WTC11 (cell line): ENCODE data around the gene PPP4R2. TPM values are rescaled to one million over a fixed set of nuclear protein-coding genes. Genes with fewer than 3 reads are reported as not detected.

ENCODE experiments used
- ATAC-seq: fragments of 200-7000 bp; cut with Tn5 transposase; 2 replicates; pipeline ENCODE4 v1.10.0; 2021; ENCODE audit warnings: mild to moderate bottlenecking, moderate library complexity
- CTCF ChIA-PET: fragments of 300-600 bp; sonication (Branson Sonifier 250); formaldehyde crosslinking; loops from one replicate; lab custom pipeline; 2021; ENCODE audit warnings: antibody characterized with exemption; lab: Charles Lee
- POLR2A ChIA-PET: fragments of 350-600 bp; sonication (Branson Sonifier 250); formaldehyde crosslinking; loops from one replicate; lab custom pipeline; 2021; ENCODE audit warnings: antibody characterized with exemption; lab: Charles Lee
- DNase-seq: peaks from one replicate; pipeline ENCODE4 v3.0.0; 2021; ENCODE audit warnings: low spot score
- H3K27ac Mint-ChIP-seq: 2 replicates; pipeline ENCODE4 v1.8.0; 2021; ENCODE audit warnings: mixed read lengths
- H3K27me3 Mint-ChIP-seq: 2 replicates; pipeline ENCODE4 v1.8.0; 2021; ENCODE audit warnings: low read depth, mild to moderate bottlenecking, moderate library complexity, mixed read lengths
- H3K36me3 Mint-ChIP-seq: 2 replicates; pipeline ENCODE4 v1.8.0; 2021; ENCODE audit warnings: mixed read lengths
- H3K4me1 Mint-ChIP-seq: 2 replicates; pipeline ENCODE4 v1.8.0; 2022; ENCODE audit warnings: mixed read lengths
- H3K4me3 Mint-ChIP-seq: 2 replicates; pipeline ENCODE4 v1.8.0; 2021; ENCODE audit warnings: mild to moderate bottlenecking, moderate library complexity, mixed read lengths
- H3K9me3 Mint-ChIP-seq: 2 replicates; pipeline ENCODE4 v1.8.0; 2021; ENCODE audit warnings: mixed read lengths
- CREM ChIP-seq: sonication (generic); formaldehyde crosslinking; IDR thresholded peaks from 2 replicates; pipeline ENCODE4 v1.8.1; 2022; ENCODE audit warnings: mild to moderate bottlenecking, missing genetic modification reagents, moderate library complexity
- MXD4 ChIP-seq: fragments of 250-450 bp; sonication (Bioruptor Pico); IDR thresholded peaks from 2 replicates; pipeline ENCODE4 v1.8.0; 2021; ENCODE audit warnings: mild to moderate bottlenecking, moderate library complexity, borderline replicate concordance
- MYBL2 ChIP-seq: sonication (generic); formaldehyde crosslinking; IDR thresholded peaks from 2 replicates; pipeline ENCODE4 v1.8.1; 2023; ENCODE audit warnings: mild to moderate bottlenecking, moderate library complexity, missing genetic modification reagents
- NFATC4 ChIP-seq: fragments of 250-450 bp; sonication (Bioruptor Pico); IDR thresholded peaks from 2 replicates; pipeline ENCODE4 v1.9.0; 2021; ENCODE audit warnings: mild to moderate bottlenecking
- NFYB ChIP-seq: sonication (generic); formaldehyde crosslinking; conservative IDR thresholded peaks from 2 replicates; pipeline ENCODE4 v1.8.0; 2022; ENCODE audit warnings: low read depth, missing genetic modification reagents
- RELA ChIP-seq: sonication (generic); formaldehyde crosslinking; IDR thresholded peaks from 2 replicates; pipeline ENCODE4 v1.8.1; 2022; ENCODE audit warnings: missing genetic modification reagents, mild to moderate bottlenecking, borderline replicate concordance
- SP1 ChIP-seq: sonication (generic); formaldehyde crosslinking; conservative IDR thresholded peaks from 2 replicates; pipeline ENCODE4 v1.8.1; 2022; ENCODE audit warnings: missing genetic modification reagents
- ZNF121 ChIP-seq: sonication (generic); formaldehyde crosslinking; IDR thresholded peaks from 2 replicates; pipeline ENCODE4 v1.8.0; 2023; ENCODE audit warnings: missing genetic modification reagents
- ZNF138 ChIP-seq: sonication (generic); formaldehyde crosslinking; conservative IDR thresholded peaks from 2 replicates; pipeline ENCODE4 v1.8.1; 2022; ENCODE audit warnings: mild to moderate bottlenecking, moderate library complexity, missing genetic modification reagents
- ZNF671 ChIP-seq: fragments of 250-450 bp; sonication (Bioruptor Pico); IDR thresholded peaks from 2 replicates; pipeline ENCODE4 v1.8.0; 2021; ENCODE audit warnings: mild to moderate bottlenecking
- total RNA-seq: library from RNA; stranded (reverse); gene quantifications from 3 replicates; pipeline ENCODE4 v1.2.3, GENCODE V29; 2021
- TF ChIP-seq, protein P1 (sequence below): sonication (generic); formaldehyde crosslinking; IDR thresholded peaks from 2 replicates; pipeline ENCODE4 v1.8.1; 2023; ENCODE audit warnings: mild to moderate bottlenecking, missing genetic modification reagents, borderline replicate concordance
- TF ChIP-seq, protein P2 (sequence below): sonication (generic); formaldehyde crosslinking; IDR thresholded peaks from 2 replicates; pipeline ENCODE4 v1.8.0; 2022; ENCODE audit warnings: mild to moderate bottlenecking, missing genetic modification reagents
- TF ChIP-seq, protein P3 (sequence below): sonication (generic); formaldehyde crosslinking; IDR thresholded peaks from 2 replicates; pipeline ENCODE4 v1.8.1; 2022; ENCODE audit warnings: low read depth, mild to moderate bottlenecking, moderate library complexity, missing genetic modification reagents, borderline replicate concordance
- TF ChIP-seq, protein P4 (sequence below): sonication (generic); formaldehyde crosslinking; conservative IDR thresholded peaks from 2 replicates; pipeline ENCODE4 v1.8.1; 2023; ENCODE audit warnings: mild to moderate bottlenecking, low read depth, missing genetic modification reagents, moderate library complexity
- TF ChIP-seq, protein P5 (sequence below): fragments of 250-450 bp; sonication (Bioruptor Pico); conservative IDR thresholded peaks from 2 replicates; pipeline ENCODE4 v1.9.0; 2021; ENCODE audit warnings: mild to moderate bottlenecking
- TF ChIP-seq, protein P6 (sequence below): sonication (generic); formaldehyde crosslinking; IDR thresholded peaks from 2 replicates; pipeline ENCODE4 v1.8.0; 2022; ENCODE audit warnings: mild to moderate bottlenecking, missing genetic modification reagents

PPP4R2 gene
- total RNA-seq, 1 experiment from 2014 or later = 78.1 TPM

DNA sequence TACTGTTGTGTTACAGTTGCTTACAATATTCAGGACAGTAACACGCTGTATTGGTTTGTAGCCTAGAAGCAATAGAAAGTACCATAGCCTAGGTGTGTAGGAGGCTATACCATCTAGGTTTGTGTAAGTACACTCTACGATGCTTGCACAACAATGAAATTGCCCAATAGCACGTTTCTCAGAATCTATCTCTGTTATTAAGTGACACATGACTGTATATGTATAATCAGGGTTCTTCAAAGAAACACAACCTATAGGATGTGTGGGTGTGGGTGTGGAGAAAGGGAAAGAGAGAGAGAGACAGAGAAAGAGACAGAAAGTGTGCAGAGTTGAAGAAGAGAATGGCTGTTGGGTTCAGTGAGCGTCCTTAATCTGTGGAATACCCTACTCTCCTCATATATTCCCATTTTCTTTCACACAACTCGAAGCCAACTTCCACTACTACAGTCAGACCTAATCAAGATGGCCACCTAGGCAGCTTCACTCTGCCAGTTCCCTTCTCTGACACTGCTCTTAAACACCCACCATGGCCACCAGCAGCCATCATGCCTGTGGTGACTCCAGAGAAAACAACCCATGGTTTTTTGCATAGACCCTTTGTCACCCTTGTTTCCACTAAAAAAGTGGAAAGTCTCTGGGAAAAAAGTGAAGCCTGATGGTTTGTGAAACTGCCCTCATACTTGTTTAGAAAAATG lies 5.8 kb upstream of the PPP4R2 start:
- H3K4me1 Mint-ChIP-seq = peaks cover 6% of the 10 kb centered on the region

More for the DNA sequence above, 5.8 kb upstream of the PPP4R2 start:
- TF ChIP-seq NFATC4 (CRISPR knock-in tag) (no peak), MYBL2 (CRISPR knock-in tag) (no peak), MXD4 (no peak), ZNF121 (no peak), ZNF138 (CRISPR knock-in tag) (no peak), ZNF671 (no peak), SP1 (CRISPR knock-in tag) (no peak), CREM (CRISPR knock-in tag) (no peak), RELA (CRISPR knock-in tag) (no peak), NFYB (CRISPR knock-in tag) (no peak)
- TF ChIP-seq, protein P1, sequence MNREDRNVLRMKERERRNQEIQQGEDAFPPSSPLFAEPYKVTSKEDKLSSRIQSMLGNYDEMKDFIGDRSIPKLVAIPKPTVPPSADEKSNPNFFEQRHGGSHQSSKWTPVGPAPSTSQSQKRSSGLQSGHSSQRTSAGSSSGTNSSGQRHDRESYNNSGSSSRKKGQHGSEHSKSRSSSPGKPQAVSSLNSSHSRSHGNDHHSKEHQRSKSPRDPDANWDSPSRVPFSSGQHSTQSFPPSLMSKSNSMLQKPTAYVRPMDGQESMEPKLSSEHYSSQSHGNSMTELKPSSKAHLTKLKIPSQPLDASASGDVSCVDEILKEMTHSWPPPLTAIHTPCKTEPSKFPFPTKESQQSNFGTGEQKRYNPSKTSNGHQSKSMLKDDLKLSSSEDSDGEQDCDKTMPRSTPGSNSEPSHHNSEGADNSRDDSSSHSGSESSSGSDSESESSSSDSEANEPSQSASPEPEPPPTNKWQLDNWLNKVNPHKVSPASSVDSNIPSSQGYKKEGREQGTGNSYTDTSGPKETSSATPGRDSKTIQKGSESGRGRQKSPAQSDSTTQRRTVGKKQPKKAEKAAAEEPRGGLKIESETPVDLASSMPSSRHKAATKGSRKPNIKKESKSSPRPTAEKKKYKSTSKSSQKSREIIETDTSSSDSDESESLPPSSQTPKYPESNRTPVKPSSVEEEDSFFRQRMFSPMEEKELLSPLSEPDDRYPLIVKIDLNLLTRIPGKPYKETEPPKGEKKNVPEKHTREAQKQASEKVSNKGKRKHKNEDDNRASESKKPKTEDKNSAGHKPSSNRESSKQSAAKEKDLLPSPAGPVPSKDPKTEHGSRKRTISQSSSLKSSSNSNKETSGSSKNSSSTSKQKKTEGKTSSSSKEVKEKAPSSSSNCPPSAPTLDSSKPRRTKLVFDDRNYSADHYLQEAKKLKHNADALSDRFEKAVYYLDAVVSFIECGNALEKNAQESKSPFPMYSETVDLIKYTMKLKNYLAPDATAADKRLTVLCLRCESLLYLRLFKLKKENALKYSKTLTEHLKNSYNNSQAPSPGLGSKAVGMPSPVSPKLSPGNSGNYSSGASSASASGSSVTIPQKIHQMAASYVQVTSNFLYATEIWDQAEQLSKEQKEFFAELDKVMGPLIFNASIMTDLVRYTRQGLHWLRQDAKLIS (CRISPR knock-in tag) = no peak
- TF ChIP-seq, protein P2, sequence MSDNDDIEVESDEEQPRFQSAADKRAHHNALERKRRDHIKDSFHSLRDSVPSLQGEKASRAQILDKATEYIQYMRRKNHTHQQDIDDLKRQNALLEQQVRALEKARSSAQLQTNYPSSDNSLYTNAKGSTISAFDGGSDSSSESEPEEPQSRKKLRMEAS (CRISPR knock-in tag) = no peak
- TF ChIP-seq, protein P3, sequence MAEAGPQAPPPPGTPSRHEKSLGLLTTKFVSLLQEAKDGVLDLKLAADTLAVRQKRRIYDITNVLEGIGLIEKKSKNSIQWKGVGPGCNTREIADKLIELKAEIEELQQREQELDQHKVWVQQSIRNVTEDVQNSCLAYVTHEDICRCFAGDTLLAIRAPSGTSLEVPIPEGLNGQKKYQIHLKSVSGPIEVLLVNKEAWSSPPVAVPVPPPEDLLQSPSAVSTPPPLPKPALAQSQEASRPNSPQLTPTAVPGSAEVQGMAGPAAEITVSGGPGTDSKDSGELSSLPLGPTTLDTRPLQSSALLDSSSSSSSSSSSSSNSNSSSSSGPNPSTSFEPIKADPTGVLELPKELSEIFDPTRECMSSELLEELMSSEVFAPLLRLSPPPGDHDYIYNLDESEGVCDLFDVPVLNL (CRISPR knock-in tag) = no peak
- TF ChIP-seq, protein P4, sequence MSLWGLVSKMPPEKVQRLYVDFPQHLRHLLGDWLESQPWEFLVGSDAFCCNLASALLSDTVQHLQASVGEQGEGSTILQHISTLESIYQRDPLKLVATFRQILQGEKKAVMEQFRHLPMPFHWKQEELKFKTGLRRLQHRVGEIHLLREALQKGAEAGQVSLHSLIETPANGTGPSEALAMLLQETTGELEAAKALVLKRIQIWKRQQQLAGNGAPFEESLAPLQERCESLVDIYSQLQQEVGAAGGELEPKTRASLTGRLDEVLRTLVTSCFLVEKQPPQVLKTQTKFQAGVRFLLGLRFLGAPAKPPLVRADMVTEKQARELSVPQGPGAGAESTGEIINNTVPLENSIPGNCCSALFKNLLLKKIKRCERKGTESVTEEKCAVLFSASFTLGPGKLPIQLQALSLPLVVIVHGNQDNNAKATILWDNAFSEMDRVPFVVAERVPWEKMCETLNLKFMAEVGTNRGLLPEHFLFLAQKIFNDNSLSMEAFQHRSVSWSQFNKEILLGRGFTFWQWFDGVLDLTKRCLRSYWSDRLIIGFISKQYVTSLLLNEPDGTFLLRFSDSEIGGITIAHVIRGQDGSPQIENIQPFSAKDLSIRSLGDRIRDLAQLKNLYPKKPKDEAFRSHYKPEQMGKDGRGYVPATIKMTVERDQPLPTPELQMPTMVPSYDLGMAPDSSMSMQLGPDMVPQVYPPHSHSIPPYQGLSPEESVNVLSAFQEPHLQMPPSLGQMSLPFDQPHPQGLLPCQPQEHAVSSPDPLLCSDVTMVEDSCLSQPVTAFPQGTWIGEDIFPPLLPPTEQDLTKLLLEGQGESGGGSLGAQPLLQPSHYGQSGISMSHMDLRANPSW (CRISPR knock-in tag) = no peak
- TF ChIP-seq, protein P5, sequence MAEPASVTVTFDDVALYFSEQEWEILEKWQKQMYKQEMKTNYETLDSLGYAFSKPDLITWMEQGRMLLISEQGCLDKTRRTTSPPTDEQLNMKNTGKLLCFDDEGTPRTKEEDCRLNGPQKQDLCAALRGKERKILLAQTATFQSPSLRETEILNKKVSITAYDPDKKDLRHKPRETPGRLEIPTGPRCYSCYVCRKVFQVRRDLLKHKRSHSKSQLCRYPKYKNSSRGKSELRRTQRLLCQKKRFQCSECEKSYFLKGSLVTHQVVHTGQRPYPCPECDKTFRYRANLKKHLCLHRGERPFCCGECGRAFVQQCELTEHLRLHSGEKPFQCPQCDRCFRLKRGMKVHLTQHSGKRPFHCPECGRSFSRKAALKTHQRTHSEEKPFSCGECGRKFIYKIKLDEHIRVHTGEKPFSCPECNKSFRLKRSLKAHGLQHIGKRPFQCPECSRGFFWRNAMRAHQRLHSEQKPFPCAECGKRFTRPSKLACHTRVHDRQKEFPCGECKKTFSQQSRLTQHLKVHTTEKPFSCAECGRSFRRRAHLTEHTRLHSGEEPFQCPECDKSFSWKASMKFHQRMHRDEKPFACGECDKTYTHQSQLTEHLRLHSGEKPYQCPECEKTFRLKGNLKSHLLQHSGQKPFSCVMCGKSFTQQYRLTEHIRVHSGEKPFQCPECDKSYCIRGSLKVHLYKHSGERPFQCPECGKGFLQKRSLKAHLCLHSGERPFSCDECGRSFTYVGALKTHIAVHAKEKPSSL (CRISPR knock-in tag) = no peak
- TF ChIP-seq, protein P6, sequence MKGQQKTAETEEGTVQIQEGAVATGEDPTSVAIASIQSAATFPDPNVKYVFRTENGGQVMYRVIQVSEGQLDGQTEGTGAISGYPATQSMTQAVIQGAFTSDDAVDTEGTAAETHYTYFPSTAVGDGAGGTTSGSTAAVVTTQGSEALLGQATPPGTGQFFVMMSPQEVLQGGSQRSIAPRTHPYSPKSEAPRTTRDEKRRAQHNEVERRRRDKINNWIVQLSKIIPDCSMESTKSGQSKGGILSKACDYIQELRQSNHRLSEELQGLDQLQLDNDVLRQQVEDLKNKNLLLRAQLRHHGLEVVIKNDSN (CRISPR knock-in tag) = no peak
- no peak overlapping the region for H3K27ac Mint-ChIP-seq
- ChIA-PET POLR2A (no interaction called here), CTCF (no interaction called here)
- ATAC-seq (no peak), DNase-seq (no peak)
- no peak overlapping the region for H3K4me3 Mint-ChIP-seq
- H3K9me3 Mint-ChIP-seq = peaks cover 5% of the 10 kb centered on the region
- H3K27me3 Mint-ChIP-seq = no peaks in the 10 kb centered on the region
- peaks cover 4% of the 10 kb centered on the region for H3K36me3 Mint-ChIP-seq
